Measurements from ENCODE around the gene MAP3K4.
"Not testable (repeated sequence)": the region's sequence is repeated elsewhere in the genome, so short reads cannot be mapped to it uniquely, and the experiment has no call there.

The MAP3K4 gene

DNA sequence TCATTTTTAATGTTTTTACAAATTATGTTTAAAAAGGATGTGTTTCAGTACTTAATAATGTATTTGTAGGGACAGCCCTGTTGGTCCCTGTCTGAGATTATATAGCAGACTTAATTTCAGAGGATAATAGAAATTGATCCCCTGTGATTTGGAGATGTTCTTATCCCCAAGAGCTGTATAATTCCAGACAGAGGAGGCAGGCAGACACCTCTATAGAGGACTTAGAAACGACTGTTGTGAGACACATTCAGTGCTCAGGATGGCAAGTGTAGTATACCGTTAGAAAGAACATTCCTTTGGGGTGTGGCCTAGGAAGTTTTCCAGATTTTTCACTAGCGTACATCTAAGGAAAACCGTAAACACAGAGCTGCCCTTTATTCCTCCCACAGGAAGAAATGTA, 117.8 kb downstream of the MAP3K4 start:
- no peaks in the 10 kb centered on the region for H3K27me3 ChIP-seq (ENCODE audit: insufficient read depth, low read length)
- WGBS: 95% methylated on average over 4 of the region's 4 CpGs
- peaks cover 98% of the 10 kb centered on the region for H3K36me3 ChIP-seq (ENCODE audit: insufficient read depth, low read length)
- H3K9ac ChIP-seq (ENCODE audit: low read depth, low read length): no peak overlapping the region
- H3K4me3 ChIP-seq (ENCODE audit: low read length): no peak overlapping the region
- no peaks in the 10 kb centered on the region for H3K9me3 ChIP-seq (ENCODE audit: insufficient read depth, low read depth, low read length)
- H3K27ac ChIP-seq (ENCODE audit: low read depth, low read length): no peak overlapping the region
- no peaks in the 10 kb centered on the region for H3K4me1 ChIP-seq (ENCODE audit: insufficient read depth, low read length)

GRCh38 chr6:161110028-161110779, 118.6 kb downstream of the MAP3K4 start:
- no peak overlapping the region for H3K9ac ChIP-seq (ENCODE audit: low read depth, low read length)
- H3K36me3 ChIP-seq (ENCODE audit: insufficient read depth, low read length): peaks cover 98% of the 10 kb centered on the region
- no peak overlapping the region for H3K27ac ChIP-seq (ENCODE audit: low read depth, low read length)
- H3K4me1 ChIP-seq (ENCODE audit: insufficient read depth, low read length): no peaks in the 10 kb centered on the region
- 95% methylated on average over 14 of the region's 14 CpGs for WGBS
- H3K27me3 ChIP-seq (ENCODE audit: insufficient read depth, low read length): no peaks in the 10 kb centered on the region
- no peak overlapping the region for H3K4me3 ChIP-seq (ENCODE audit: low read length)
- no peaks in the 10 kb centered on the region for H3K9me3 ChIP-seq (ENCODE audit: insufficient read depth, low read depth, low read length)

- H3K4me1 ChIP-seq (ENCODE audit: insufficient read depth, low read length): no peaks in the 10 kb centered on the region
- H3K9me3 ChIP-seq (ENCODE audit: insufficient read depth, low read depth, low read length): no peaks in the 10 kb centered on the region
- no peak overlapping the region for H3K27ac ChIP-seq (ENCODE audit: low read depth, low read length)
- peaks cover 98% of the 10 kb centered on the region for H3K36me3 ChIP-seq (ENCODE audit: insufficient read depth, low read length)
- no peak overlapping the region for H3K9ac ChIP-seq (ENCODE audit: low read depth, low read length)
- 97% methylated on average over 4 of the region's 4 CpGs for whole genome bisulfite sequencing
- no peak overlapping the region for H3K4me3 ChIP-seq (ENCODE audit: low read length)
- H3K27me3 ChIP-seq (ENCODE audit: insufficient read depth, low read length): no peaks in the 10 kb centered on the region
Measured at GRCh38 chr6:161111261-161111660, 119.7 kb downstream of the MAP3K4 start.

DNA sequence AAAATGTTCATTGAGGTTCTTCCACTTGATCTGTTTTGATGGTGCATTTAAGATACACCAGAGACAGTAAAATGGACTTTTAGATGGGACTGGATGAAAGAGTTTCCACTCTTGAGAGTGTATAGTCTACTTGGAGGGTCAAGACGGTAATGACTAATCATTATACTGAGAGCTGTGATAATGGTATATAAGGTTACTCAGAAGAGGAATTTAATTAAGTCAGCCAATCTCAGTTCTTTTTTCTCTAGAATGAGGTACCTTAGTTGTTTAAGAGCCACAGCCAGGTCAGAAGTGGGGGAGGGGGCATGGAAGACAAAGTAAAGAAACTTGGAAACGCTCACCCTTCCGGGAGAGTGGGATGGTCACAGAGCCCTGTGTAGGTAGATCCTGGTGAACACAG, 123.9 kb downstream of the MAP3K4 start:
- no peak overlapping the region for H3K9ac ChIP-seq (ENCODE audit: low read depth, low read length)
- H3K27me3 ChIP-seq (ENCODE audit: insufficient read depth, low read length): no peaks in the 10 kb centered on the region
- H3K36me3 ChIP-seq (ENCODE audit: insufficient read depth, low read length): peaks cover 98% of the 10 kb centered on the region
- H3K4me1 ChIP-seq (ENCODE audit: insufficient read depth, low read length): no peaks in the 10 kb centered on the region
- H3K27ac ChIP-seq (ENCODE audit: low read depth, low read length): no peak overlapping the region
- WGBS: 91% methylated on average over 3 of the region's 3 CpGs
- H3K9me3 ChIP-seq (ENCODE audit: insufficient read depth, low read depth, low read length): peaks cover 13% of the 10 kb centered on the region; the same call in 1 of the 2 replicates
- no peak overlapping the region for H3K4me3 ChIP-seq (ENCODE audit: low read length)

GRCh38 chr6:161116554-161116953, 125.0 kb downstream of the MAP3K4 start:
- Histone ChIP-seq H3K4me3 (ENCODE audit: low read length) (no peak overlapping the region), H3K9ac (ENCODE audit: low read depth, low read length) (no peak overlapping the region), H3K4me1 (ENCODE audit: insufficient read depth, low read length) (no peaks in the 10 kb centered on the region), H3K36me3 (ENCODE audit: insufficient read depth, low read length) (peaks cover 98% of the 10 kb centered on the region), H3K27me3 (ENCODE audit: insufficient read depth, low read length) (no peaks in the 10 kb centered on the region), H3K9me3 (ENCODE audit: insufficient read depth, low read depth, low read length) (peaks cover 15% of the 10 kb centered on the region; the same call in 1 of the 2 replicates), H3K27ac (ENCODE audit: low read depth, low read length) (no peak overlapping the region)
- 99% methylated on average over 4 of the region's 4 CpGs for WGBS

- H3K9me3 ChIP-seq (ENCODE audit: insufficient read depth, low read depth, low read length): peaks cover 15% of the 10 kb centered on the region; the same call in 1 of the 2 replicates
- WGBS: 95% methylated on average over 7 of the region's 7 CpGs
- no peak overlapping the region for H3K9ac ChIP-seq (ENCODE audit: low read depth, low read length)
- no peak overlapping the region for H3K4me3 ChIP-seq (ENCODE audit: low read length)
- H3K27me3 ChIP-seq (ENCODE audit: insufficient read depth, low read length): no peaks in the 10 kb centered on the region
- no peaks in the 10 kb centered on the region for H3K4me1 ChIP-seq (ENCODE audit: insufficient read depth, low read length)
- H3K36me3 ChIP-seq (ENCODE audit: insufficient read depth, low read length): peaks cover 93% of the 10 kb centered on the region
- no peak overlapping the region for H3K27ac ChIP-seq (ENCODE audit: low read depth, low read length)
Measured at GRCh38 chr6:161117308-161117707, 125.7 kb downstream of the MAP3K4 start.

GRCh38 chr6:161117942-161118341, 126.4 kb downstream of the MAP3K4 start:
- Histone ChIP-seq H3K36me3 (ENCODE audit: insufficient read depth, low read length) (peaks cover 88% of the 10 kb centered on the region), H3K27me3 (ENCODE audit: insufficient read depth, low read length) (no peaks in the 10 kb centered on the region), H3K27ac (ENCODE audit: low read depth, low read length) (no peak overlapping the region), H3K4me1 (ENCODE audit: insufficient read depth, low read length) (no peaks in the 10 kb centered on the region), H3K4me3 (ENCODE audit: low read length) (no peak overlapping the region), H3K9me3 (ENCODE audit: insufficient read depth, low read depth, low read length) (peaks cover 17% of the 10 kb centered on the region; the same call in 1 of the 2 replicates), H3K9ac (ENCODE audit: low read depth, low read length) (no peak overlapping the region)
- 100% methylated on average over 2 of the region's 2 CpGs for WGBS

DNA sequence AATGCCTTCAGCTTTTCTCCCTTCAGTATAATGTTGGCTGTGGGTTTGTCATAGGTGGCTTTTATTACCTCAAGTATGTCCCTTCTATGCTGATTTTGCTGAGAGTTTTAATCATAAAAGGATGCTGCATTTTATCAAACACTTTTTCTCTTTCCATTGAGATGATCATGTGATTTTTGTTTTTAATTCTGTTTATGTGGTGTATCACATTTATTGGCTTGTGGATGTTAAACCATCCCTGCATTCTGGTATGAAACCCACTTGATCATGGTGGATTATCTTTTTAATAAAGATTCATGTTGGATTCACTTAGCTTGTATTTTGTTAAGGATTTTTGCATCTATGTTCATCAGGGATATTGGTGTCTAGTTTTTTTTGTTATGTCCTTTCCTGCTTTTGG, 131.8 kb downstream of the MAP3K4 start:
- peaks cover 57% of the 10 kb centered on the region for H3K36me3 ChIP-seq (ENCODE audit: insufficient read depth, low read length)
- H3K9me3 ChIP-seq (ENCODE audit: insufficient read depth, low read depth, low read length): peaks cover 54% of the 10 kb centered on the region
- not testable (repeated sequence) for H3K27me3 ChIP-seq (ENCODE audit: insufficient read depth, low read length); H3K4me3 ChIP-seq (ENCODE audit: low read length); H3K9ac ChIP-seq (ENCODE audit: low read depth, low read length); H3K27ac ChIP-seq (ENCODE audit: low read depth, low read length); H3K4me1 ChIP-seq (ENCODE audit: insufficient read depth, low read length)

- H3K4me3 ChIP-seq (ENCODE audit: low read length): no peak overlapping the region
- peaks cover 43% of the 10 kb centered on the region for H3K9me3 ChIP-seq (ENCODE audit: insufficient read depth, low read depth, low read length)
- H3K27ac ChIP-seq (ENCODE audit: low read depth, low read length): no peak overlapping the region
- H3K36me3 ChIP-seq (ENCODE audit: insufficient read depth, low read length): peaks cover 50% of the 10 kb centered on the region; the same call in 1 of the 2 replicates
- whole genome bisulfite sequencing: 91% methylated on average over 1 of the region's 2 CpGs
- H3K27me3 ChIP-seq (ENCODE audit: insufficient read depth, low read length): no peaks in the 10 kb centered on the region
- H3K4me1 ChIP-seq (ENCODE audit: insufficient read depth, low read length): no peaks in the 10 kb centered on the region
- no peak overlapping the region for H3K9ac ChIP-seq (ENCODE audit: low read depth, low read length)
Measured at GRCh38 chr6:161125591-161125990, 134.0 kb downstream of the MAP3K4 start.

GRCh38 chr6:161127071-161127740, 135.6 kb downstream of the MAP3K4 start:
- Histone ChIP-seq H3K27ac (ENCODE audit: low read depth, low read length) (no peak overlapping the region), H3K4me1 (ENCODE audit: insufficient read depth, low read length) (no peaks in the 10 kb centered on the region), H3K9ac (ENCODE audit: low read depth, low read length) (no peak overlapping the region), H3K4me3 (ENCODE audit: low read length) (no peak overlapping the region), H3K36me3 (ENCODE audit: insufficient read depth, low read length) (peaks cover 52% of the 10 kb centered on the region; the same call in 1 of the 2 replicates), H3K27me3 (ENCODE audit: insufficient read depth, low read length) (no peaks in the 10 kb centered on the region), H3K9me3 (ENCODE audit: insufficient read depth, low read depth, low read length) (peaks cover 43% of the 10 kb centered on the region)
- 95% methylated on average over 7 of the region's 7 CpGs for WGBS

DNA sequence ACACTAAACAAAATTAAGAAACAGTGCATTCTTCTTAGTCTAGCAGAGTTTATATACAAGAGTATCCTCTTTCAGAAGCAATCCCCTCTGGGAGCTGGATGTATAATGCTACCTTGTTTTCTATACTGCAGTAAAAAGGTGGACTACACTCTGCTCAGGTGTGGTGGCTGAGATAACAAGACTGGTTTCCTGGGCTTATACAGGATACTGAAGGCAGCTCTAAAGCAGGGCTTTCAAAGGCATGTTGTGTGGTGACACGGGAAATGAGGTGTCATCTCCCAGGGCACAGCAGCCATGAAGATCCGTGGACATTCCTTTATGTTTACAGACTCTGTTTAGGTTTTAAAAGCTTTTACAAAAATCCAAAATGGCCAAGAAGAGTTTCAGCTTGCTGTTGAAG, 136.7 kb downstream of the MAP3K4 start:
- Histone ChIP-seq H3K9me3 (ENCODE audit: insufficient read depth, low read depth, low read length) (peaks cover 38% of the 10 kb centered on the region), H3K27ac (ENCODE audit: low read depth, low read length) (no peak overlapping the region), H3K4me3 (ENCODE audit: low read length) (no peak overlapping the region), H3K9ac (ENCODE audit: low read depth, low read length) (no peak overlapping the region), H3K36me3 (ENCODE audit: insufficient read depth, low read length) (peaks cover 59% of the 10 kb centered on the region; the same call in 1 of the 2 replicates), H3K27me3 (ENCODE audit: insufficient read depth, low read length) (no peaks in the 10 kb centered on the region), H3K4me1 (ENCODE audit: insufficient read depth, low read length) (no peaks in the 10 kb centered on the region)
- WGBS: 92% methylated on average over 2 of the region's 2 CpGs
